ENCODE results near the gene FNDC3B. TPM values are rescaled to one million over a fixed set of nuclear protein-coding genes. Genes with fewer than 3 reads are reported as not detected.

The FNDC3B gene
- total and polyA plus RNA-seq, 2 donors (not counting 3 experiments of a cell fraction or from before 2014, with no cell fraction given): 91.6 to 295 TPM

DNA sequence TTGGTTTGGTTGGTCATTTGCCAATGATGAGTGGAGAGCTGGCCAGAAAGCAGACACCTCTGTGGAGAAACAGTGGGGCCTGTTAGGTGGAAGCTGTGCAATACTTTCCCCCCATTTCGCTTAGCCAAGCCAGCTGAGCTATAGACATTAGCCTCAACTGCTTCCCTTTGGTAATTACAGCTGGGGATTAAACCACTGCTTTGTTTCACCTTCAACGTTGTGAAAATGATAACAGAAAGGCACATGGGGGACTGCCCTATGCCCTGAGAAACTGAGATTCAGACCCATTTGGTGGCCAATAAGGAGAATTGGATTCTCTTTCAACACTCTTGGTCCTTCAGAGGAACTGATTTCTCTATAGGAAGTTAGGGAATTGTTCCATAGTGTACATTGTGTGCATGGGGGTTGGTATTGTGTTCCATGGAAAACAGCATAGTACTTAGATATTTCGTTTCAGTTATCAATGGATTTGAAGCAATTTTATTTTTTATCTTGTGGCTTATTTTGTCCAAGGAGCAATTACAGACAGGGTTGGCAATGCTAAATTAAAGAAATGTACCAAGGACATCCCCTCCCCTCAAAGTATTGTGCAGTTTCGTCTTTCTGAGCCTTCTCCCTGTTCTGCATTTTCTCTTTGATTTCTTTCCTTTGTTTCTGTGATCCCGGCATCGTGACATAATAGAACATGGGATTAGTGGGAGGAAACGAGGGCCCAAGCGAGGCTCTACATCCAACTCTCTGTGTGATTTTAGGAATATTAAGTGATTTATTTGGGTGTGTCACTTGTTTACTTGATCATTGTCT lies 194.3 kb downstream of the FNDC3B start:
- Histone ChIP-seq H3K27me3 (ENCODE audit: control insufficient read depth in 2 of 2, insufficient read depth in 2 of 2, low read length in 2 of 2) (no peaks in the 10 kb centered on the region), H3K27ac (ENCODE audit: insufficient read depth, low read depth, low read length) (no peak overlapping the region), H3K79me2 (ENCODE audit: control insufficient read depth, insufficient read depth, low read length) (peaks cover 63% of the 10 kb centered on the region), H3K9me3 (replicated peaks; ENCODE audit: control insufficient read depth, insufficient read depth, low read length) (no peaks in the 10 kb centered on the region), H3K4me2 (ENCODE audit: insufficient read depth, low read length) (no peak overlapping the region), H3K36me3 (ENCODE audit: control insufficient read depth in 2 of 2, extremely low read depth in 1 of 2, insufficient read depth in 2 of 2, low read length in 2 of 2) (peaks cover 8 to 10% of the 10 kb centered on the region in 2 experiments), H3K4me1 (ENCODE audit: control insufficient read depth, extremely low read depth, insufficient read depth, low read length) (no peaks in the 10 kb centered on the region), H3K4me3 (replicated peaks in 1 of 3; ENCODE audit: insufficient read depth in 1 of 3, low read depth in 1 of 3, low read length in 3 of 3) (no peak overlapping the region), H4K20me1 (replicated peaks; ENCODE audit: control insufficient read depth, extremely low read depth, insufficient read depth, low read length) (peaks cover 11% of the 10 kb centered on the region), H3K9me1 (replicated peaks; ENCODE audit: control insufficient read depth, extremely low read depth, insufficient read depth, low read length) (no peaks in the 10 kb centered on the region), H3K9ac (replicated peaks; ENCODE audit: extremely low read depth, insufficient read depth, low read length) (no peak overlapping the region), H2AFZ (ENCODE audit: low read depth, low read length) (no peak overlapping the region)
- intact Hi-C loops (cut with micrococcal nuclease) (no loop called here), dilution Hi-C loops (cut with MboI; ENCODE audit: extremely low pct_ligation_motif_present, low sequenced_read_pairs) (no loop called here)
- FAIRE-seq: no peak
- TF ChIP-seq, protein P1, sequence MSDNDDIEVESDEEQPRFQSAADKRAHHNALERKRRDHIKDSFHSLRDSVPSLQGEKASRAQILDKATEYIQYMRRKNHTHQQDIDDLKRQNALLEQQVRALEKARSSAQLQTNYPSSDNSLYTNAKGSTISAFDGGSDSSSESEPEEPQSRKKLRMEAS (IDR thresholded peaks at IDR 0.05; ENCODE audit: insufficient read depth, insufficient read length): no peak
- no peak for TF ChIP-seq GATA2 (IDR thresholded peaks at IDR 0.05; ENCODE audit: insufficient read depth, insufficient read length, low read depth, low read length)
- no peak for TF ChIP-seq MYC (IDR thresholded peaks at IDR 0.05; ENCODE audit: low read depth, low read length)
- no peak for TF ChIP-seq POLR2AphosphoS5 (IDR thresholded peaks at IDR 0.05; ENCODE audit: insufficient read depth, low read depth, low read length)
- no peak for TF ChIP-seq EZH2 (IDR thresholded peaks at IDR 0.05; ENCODE audit: borderline replicate concordance, low read depth, low read length, severe bottlenecking)
- no peak for TF ChIP-seq FOS (IDR thresholded peaks at IDR 0.05; ENCODE audit: borderline replicate concordance, insufficient read depth, low read length)
- TF ChIP-seq, protein P2, sequence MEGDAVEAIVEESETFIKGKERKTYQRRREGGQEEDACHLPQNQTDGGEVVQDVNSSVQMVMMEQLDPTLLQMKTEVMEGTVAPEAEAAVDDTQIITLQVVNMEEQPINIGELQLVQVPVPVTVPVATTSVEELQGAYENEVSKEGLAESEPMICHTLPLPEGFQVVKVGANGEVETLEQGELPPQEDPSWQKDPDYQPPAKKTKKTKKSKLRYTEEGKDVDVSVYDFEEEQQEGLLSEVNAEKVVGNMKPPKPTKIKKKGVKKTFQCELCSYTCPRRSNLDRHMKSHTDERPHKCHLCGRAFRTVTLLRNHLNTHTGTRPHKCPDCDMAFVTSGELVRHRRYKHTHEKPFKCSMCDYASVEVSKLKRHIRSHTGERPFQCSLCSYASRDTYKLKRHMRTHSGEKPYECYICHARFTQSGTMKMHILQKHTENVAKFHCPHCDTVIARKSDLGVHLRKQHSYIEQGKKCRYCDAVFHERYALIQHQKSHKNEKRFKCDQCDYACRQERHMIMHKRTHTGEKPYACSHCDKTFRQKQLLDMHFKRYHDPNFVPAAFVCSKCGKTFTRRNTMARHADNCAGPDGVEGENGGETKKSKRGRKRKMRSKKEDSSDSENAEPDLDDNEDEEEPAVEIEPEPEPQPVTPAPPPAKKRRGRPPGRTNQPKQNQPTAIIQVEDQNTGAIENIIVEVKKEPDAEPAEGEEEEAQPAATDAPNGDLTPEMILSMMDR (IDR thresholded peaks at IDR 0.05; ENCODE audit: extremely low read depth in 1 of 2, insufficient read depth in 1 of 2, low read depth in 1 of 2, low read length in 2 of 2): no peak
- no peak for TF ChIP-seq JUN (IDR thresholded peaks at IDR 0.05; ENCODE audit: borderline replicate concordance, insufficient read depth, insufficient read length, low read depth)
- no peak for TF ChIP-seq POLR2A (IDR thresholded peaks at IDR 0.05; ENCODE audit: low read depth, low read length)
- no peak for DNase-seq (ENCODE audit: low read depth, low spot score)
- ChIA-PET CTCF (no interaction called here), POLR2A (no interaction called here)
- no TSS peak for BruUV-seq (replicated peaks)
